K562 (cell line): ENCODE measurements around the gene CUL2. TPM values are rescaled to one million over a fixed set of nuclear protein-coding genes. Genes with fewer than 3 reads are reported as not detected.

ENCODE experiments used
- ATAC-seq: fragments of 200-7000 bp; cut with Tn5 transposase; 3 replicates; pipeline ENCODE4 v1.9.1; 2020; ENCODE audit warnings: moderate library complexity
- BruUV-seq: library from RNA; stranded (reverse); fragments of 400-500 nt; replicated peaks from 2 replicates; lab custom pipeline; 2021; lab: Mats Ljungman, UMichigan
- CTCF ChIA-PET: fragments of 300-600 bp; formaldehyde crosslinking; extraction: SDS; loops from one replicate; lab custom pipeline; 2021; ENCODE audit warnings: low intra/inter-chr PET ratio; lab: Yijun Ruan, JAX
- POLR2A ChIA-PET: fragments of 300-600, 350-650 bp; sonication (Branson Sonifier 250); formaldehyde crosslinking; extraction: SDS; loops from one replicate; lab custom pipeline; 2021; ENCODE audit warnings: antibody characterized with exemption, inconsistent platforms; lab: Yijun Ruan, JAX
- DNase-seq, 4 experiments: peaks; one replicate each; pipeline versions ENCODE4 v3.0.0 to v3.0.0-alpha.2; 2011 to 2018; ENCODE audit warnings: low spot score in 3 of 4, mixed read lengths in 3 of 4; ENCODE audit errors: extremely low read depth in 1 of 4
- FAIRE-seq: peaks from 2 replicates; lab custom pipeline; 2011; peaks lifted over from hg19 to GRCh38; lab: Jason Lieb, UNC
- H2AFZ ChIP-seq: 2 replicates; pipeline ENCODE4 v1.6.0; 2011; ENCODE audit warnings: low read depth, low read length, control low read depth, inconsistent platforms
- H3K27ac ChIP-seq: fragments of 200-600 bp; 3 replicates; pipeline ENCODE4 v1.8.0; 2011; ENCODE audit warnings: low read depth, mild to moderate bottlenecking, control low read depth, inconsistent platforms, low read length, moderate library complexity, mixed read lengths; ENCODE audit errors: extremely low read depth
- H3K27me3 ChIP-seq, 2 experiments: fragments of 300-600 bp in 1 of 2; 2 replicates in 1 of 2; 3 replicates in 1 of 2; pipeline versions ENCODE4 v1.6.0 to v1.8.0; 2011; ENCODE audit warnings: inconsistent platforms in 2 of 2, low read length in 2 of 2, mild to moderate bottlenecking in 1 of 2, mixed read lengths in 1 of 2, moderate library complexity in 1 of 2; ENCODE audit not compliant: control insufficient read depth in 2 of 2, insufficient read depth in 2 of 2
- H3K36me3 ChIP-seq: fragments of 300-600 bp; 3 replicates; pipeline ENCODE4 v1.8.0; 2011; ENCODE audit warnings: mild to moderate bottlenecking, low read length, inconsistent platforms; ENCODE audit not compliant: control insufficient read depth, insufficient read depth
- H3K4me1 ChIP-seq, 2 experiments: fragments of 200-600 bp in 1 of 2; replicated peaks in 1 of 2; 2 replicates in 1 of 2; 3 replicates in 1 of 2; pipeline versions ENCODE4 v1.5.1 to v1.8.0; 2011; ENCODE audit warnings: inconsistent platforms in 2 of 2, low read length in 2 of 2, mild to moderate bottlenecking in 1 of 2, mixed read lengths in 1 of 2, moderate library complexity in 1 of 2; ENCODE audit not compliant: control insufficient read depth in 2 of 2, insufficient read depth in 2 of 2
- H3K4me2 ChIP-seq: 2 replicates; pipeline ENCODE4 v1.6.1; 2011; ENCODE audit warnings: low read length, control low read depth, inconsistent platforms, mixed read lengths; ENCODE audit not compliant: insufficient read depth
- H3K4me3 ChIP-seq: fragments of 200-600 bp; sonication (generic), shearing (Covaris generic); 2 replicates; pipeline ENCODE4 v1.5.1; 2016; ENCODE audit warnings: control low read depth, inconsistent platforms
- H3K79me2 ChIP-seq: fragments of 200-600 bp; 3 replicates; pipeline ENCODE4 v1.8.0; 2011; ENCODE audit warnings: low read length, inconsistent platforms; ENCODE audit not compliant: control insufficient read depth, insufficient read depth
- H3K9ac ChIP-seq, 2 experiments: 2 replicates each; pipeline versions ENCODE4 v1.6.0 to v1.6.1; 2011; ENCODE audit warnings: low read depth in 2 of 2, low read length in 2 of 2, control low read depth in 1 of 2, inconsistent platforms in 1 of 2, mild to moderate bottlenecking in 1 of 2, mixed read lengths in 1 of 2; ENCODE audit not compliant: insufficient read depth in 1 of 2
- H3K9me1 ChIP-seq: one replicate; pipeline ENCODE4 v1.6.0; 2011; ENCODE audit warnings: inconsistent platforms, mild to moderate bottlenecking, low read length, moderate library complexity; ENCODE audit not compliant: control insufficient read depth, insufficient read depth
- H3K9me3 ChIP-seq: replicated peaks from 2 replicates; pipeline ENCODE4 v1.5.1; 2011; ENCODE audit warnings: low read depth, low read length, inconsistent platforms; ENCODE audit not compliant: control insufficient read depth, insufficient read depth
- H4K20me1 ChIP-seq: replicated peaks from 2 replicates; pipeline ENCODE4 v1.6.1; 2011; ENCODE audit warnings: low read length, inconsistent platforms, mixed read lengths; ENCODE audit not compliant: control insufficient read depth, insufficient read depth
- C11orf30 ChIP-seq: fragments of 450-650 bp; IDR thresholded peaks from 2 replicates; pipeline ENCODE4 v1.6.1; 2016; ENCODE audit warnings: low read depth, mild to moderate bottlenecking
- CBX8 ChIP-seq: fragments of 200-600 bp; sonication (generic); IDR thresholded peaks from 2 replicates; pipeline ENCODE4 v1.6.1; 2012; ENCODE audit warnings: borderline replicate concordance, mixed run types, low read depth, mild to moderate bottlenecking, moderate library complexity, mixed read lengths, low read length, control low read depth, inconsistent platforms; ENCODE audit not compliant: poor library complexity, severe bottlenecking; ENCODE audit errors: extremely low read depth
- EGR1 ChIP-seq: fragments of 450-650 bp; conservative IDR thresholded peaks from 2 replicates; pipeline ENCODE4 v1.6.1; 2017; ENCODE audit warnings: mild to moderate bottlenecking
- HMBOX1 ChIP-seq: sonication (generic); IDR thresholded peaks from 2 replicates; pipeline ENCODE4 v1.6.1; 2016
- MCM5 ChIP-seq: fragments of 450-650 bp; IDR thresholded peaks from 2 replicates; pipeline ENCODE4 v1.6.1; 2016; ENCODE audit warnings: low read depth
- PYGO2 ChIP-seq: fragments of 450-650 bp; IDR thresholded peaks from 2 replicates; pipeline ENCODE4 v1.6.1; 2016; ENCODE audit warnings: mild to moderate bottlenecking, missing genetic modification characterization, moderate library complexity, missing compliant biosample characterization
- SRSF3 ChIP-seq: fragments of 200-400 bp; formaldehyde crosslinking; IDR thresholded peaks from 2 replicates; pipeline ENCODE4 v1.6.1; 2016; ENCODE audit warnings: mild to moderate bottlenecking, low read length, moderate library complexity; ENCODE audit not compliant: insufficient read depth
- ZNF134 ChIP-seq: fragments of 250-450 bp; sonication (Bioruptor Pico); conservative IDR thresholded peaks from 2 replicates; pipeline ENCODE4 v1.4.0; 2020
- ZNF3 ChIP-seq: fragments of 250-450 bp; sonication (Bioruptor Pico); IDR thresholded peaks from 2 replicates; pipeline ENCODE4 v1.5.0; 2021; ENCODE audit warnings: mild to moderate bottlenecking, moderate library complexity
- ZNF316 ChIP-seq: fragments of 450-650 bp; IDR thresholded peaks from 2 replicates; pipeline ENCODE4 v1.6.1; 2016
- ZNF740 ChIP-seq, 3 experiments: fragments of 200-800 bp in 1 of 3; sonication (Bioruptor generic) in 1 of 3; sonication (generic) in 1 of 3; formaldehyde crosslinking in 1 of 3; IDR thresholded peaks; 2 replicates each; pipeline versions ENCODE4 v1.6.1 to v1.8.0; 2016 to 2022; ENCODE audit warnings: mild to moderate bottlenecking in 2 of 3, missing compliant biosample characterization in 2 of 3, missing genetic modification characterization in 2 of 3, missing genetic modification reagents in 1 of 3
- WGBS: fragments of 100-300 bp; shearing (Covaris generic); methylation state at CpG from one replicate; pipeline ENCODE4 v1.1.6; 2016; ENCODE audit warnings: low coverage, mixed read lengths; ENCODE audit not compliant: insufficient coverage; ENCODE audit errors: missing lambda C conversion rate; 5-methylcytosine and 5-hydroxymethylcytosine counted together
- in situ Hi-C: fragments of 300-500 bp; cut with MboI; formaldehyde crosslinking; loops from 4 replicates; pipeline ENCODE4 v1.15.0; 2018; ENCODE audit warnings: inconsistent platforms, mixed read lengths
- intact Hi-C: fragments of 100-400 bp; cut with micrococcal nuclease; formaldehyde crosslinking; loops from 2 replicates; pipeline ENCODE4 v1.14.2; 2022
- polyA plus RNA-seq, 8 experiments: library from polyadenylated mRNA; depleted of rRNA in 4 of 8; stranded (reverse) in 5 of 8; unstranded in 3 of 8; fragments of >200 nt; fragmentation: Nextera tagmentation in 2 of 8; fragmentation: Illumina TruSeq in 1 of 8; extraction: Ambion mirVana in 2 of 8; extraction: Trizol in 1 of 8; gene quantifications; 2 replicates each; pipeline versions ENCODE4 v1.2.1 to v1.2.3, GENCODE V29; 2011 to 2014; ENCODE audit warnings: inconsistent platforms in 1 of 8, missing spikeins in 1 of 8
- total RNA-seq, 7 experiments: library from RNA; depleted of rRNA in 6 of 7; stranded (reverse); fragments of >200 nt in 6 of 7; fragmentation: Illumina TruSeq in 2 of 7; extraction: Trizol in 2 of 7; gene quantifications; 2 replicates each; pipeline versions ENCODE4 v1.2.1 to v1.2.3, GENCODE V29; 2011 to 2021; ENCODE audit warnings: low replicate concordance in 1 of 7
- TF ChIP-seq, protein P1 (sequence below): fragments of 250-450 bp; sonication (Bioruptor Pico); IDR thresholded peaks from 2 replicates; pipeline ENCODE4 v1.5.0; 2022; ENCODE audit warnings: mild to moderate bottlenecking
- TF ChIP-seq, protein P2 (sequence below): sonication (generic); formaldehyde crosslinking; IDR thresholded peaks from 2 replicates; pipeline ENCODE4 v1.8.0; 2023; ENCODE audit warnings: mild to moderate bottlenecking, missing genetic modification reagents

The CUL2 gene
- total and polyA plus RNA-seq, 9 of the 15 experiments (the other 6 are each of a cell fraction or from before 2014, with no cell fraction given), result 17.3 to 46.3 (median 41.2) TPM

GRCh38 chr10:35135861-35136260 lies 45.7 kb upstream of the CUL2 start:
- FAIRE-seq (peak; percentile 26), DNase-seq (no peak)
- POLR2A ChIA-PET, result interaction anchor here (0.7 kb wide), 1 partner anchor 242 kb away, joined by 3 read pairs; no protein-coding TSS in a partner anchor

More at GRCh38 chr10:35135861-35136260, 45.7 kb upstream of the CUL2 start:
- Histone ChIP-seq H3K4me1 (peaks cover 2 to 11% of the 10 kb centered on the region in 2 experiments; a peak in 3 of 5 replicates), H3K27me3 (no peaks in the 10 kb centered on the region), H3K9me3 (no peaks in the 10 kb centered on the region), H4K20me1 (no peaks in the 10 kb centered on the region), H3K4me3 (no peak overlapping the region), H3K4me2 (no peak overlapping the region), H3K9ac (no peak overlapping the region), H3K9me1 (no peaks in the 10 kb centered on the region), H3K79me2 (peaks cover 28% of the 10 kb centered on the region), H3K36me3 (no peaks in the 10 kb centered on the region; the same call in 2 of the 3 replicates), H3K27ac (no peak overlapping the region), H2AFZ (peak overlapping the region; percentile 4; the same call in 1 of the 2 replicates)
- 66% methylated on average over 5 of the region's 5 CpGs for WGBS
- BruUV-seq, result no TSS peak
- in situ Hi-C loops, result no loop called here
- CTCF ChIA-PET, result interaction anchor here (0.6 kb wide), 1 partner anchor 41 kb away, joined by 3 read pairs; no protein-coding TSS in a partner anchor
- intact Hi-C loops, result no loop called here
- TF ChIP-seq CBX8 (no peak), ZNF134 (CRISPR knock-in tag) (no peak), ZNF316 (0 out of 2 replicates have a peak, but pooled peaks have one; percentile 10), PYGO2 (tag) (no peak), SRSF3 (no peak), EGR1 (no peak), ZNF3 (no peak), HMBOX1 (0 out of 2 replicates have a peak, but pooled peaks have one; percentile 25), MCM5 (no peak), ZNF740 (CRISPR knock-in tag; IDR thresholded peaks at IDR 0.05) (no peak), ZNF740 (tag; IDR thresholded peaks at IDR 0.05) (no peak), C11orf30 (0 out of 2 replicates have a peak, but pooled peaks have one; percentile 21)
- TF ChIP-seq, protein P1, sequence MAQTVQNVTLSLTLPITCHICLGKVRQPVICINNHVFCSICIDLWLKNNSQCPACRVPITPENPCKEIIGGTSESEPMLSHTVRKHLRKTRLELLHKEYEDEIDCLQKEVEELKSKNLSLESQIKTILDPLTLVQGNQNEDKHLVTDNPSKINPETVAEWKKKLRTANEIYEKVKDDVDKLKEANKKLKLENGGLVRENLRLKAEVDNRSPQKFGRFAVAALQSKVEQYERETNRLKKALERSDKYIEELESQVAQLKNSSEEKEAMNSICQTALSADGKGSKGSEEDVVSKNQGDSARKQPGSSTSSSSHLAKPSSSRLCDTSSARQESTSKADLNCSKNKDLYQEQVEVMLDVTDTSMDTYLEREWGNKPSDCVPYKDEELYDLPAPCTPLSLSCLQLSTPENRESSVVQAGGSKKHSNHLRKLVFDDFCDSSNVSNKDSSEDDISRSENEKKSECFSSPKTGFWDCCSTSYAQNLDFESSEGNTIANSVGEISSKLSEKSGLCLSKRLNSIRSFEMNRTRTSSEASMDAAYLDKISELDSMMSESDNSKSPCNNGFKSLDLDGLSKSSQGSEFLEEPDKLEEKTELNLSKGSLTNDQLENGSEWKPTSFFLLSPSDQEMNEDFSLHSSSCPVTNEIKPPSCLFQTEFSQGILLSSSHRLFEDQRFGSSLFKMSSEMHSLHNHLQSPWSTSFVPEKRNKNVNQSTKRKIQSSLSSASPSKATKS (CRISPR knock-in tag), result no peak
- TF ChIP-seq, protein P2, sequence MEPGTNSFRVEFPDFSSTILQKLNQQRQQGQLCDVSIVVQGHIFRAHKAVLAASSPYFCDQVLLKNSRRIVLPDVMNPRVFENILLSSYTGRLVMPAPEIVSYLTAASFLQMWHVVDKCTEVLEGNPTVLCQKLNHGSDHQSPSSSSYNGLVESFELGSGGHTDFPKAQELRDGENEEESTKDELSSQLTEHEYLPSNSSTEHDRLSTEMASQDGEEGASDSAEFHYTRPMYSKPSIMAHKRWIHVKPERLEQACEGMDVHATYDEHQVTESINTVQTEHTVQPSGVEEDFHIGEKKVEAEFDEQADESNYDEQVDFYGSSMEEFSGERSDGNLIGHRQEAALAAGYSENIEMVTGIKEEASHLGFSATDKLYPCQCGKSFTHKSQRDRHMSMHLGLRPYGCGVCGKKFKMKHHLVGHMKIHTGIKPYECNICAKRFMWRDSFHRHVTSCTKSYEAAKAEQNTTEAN (CRISPR knock-in tag), result no peak
- peak; percentile 19 for ATAC-seq
